Measurements from ENCODE around the gene COL8A2. TPM values are rescaled to one million over a fixed set of nuclear protein-coding genes. Genes with fewer than 3 reads are reported as not detected.

The COL8A2 gene
- total RNA-seq, 1 experiment from 2014 or later = 2.3 TPM

- TF ChIP-seq ZSCAN18 (CRISPR knock-in tag; IDR thresholded peaks at IDR 0.05) (no peak), ATF6 (CRISPR knock-in tag; IDR thresholded peaks at IDR 0.05) (no peak), ZNF232 (CRISPR knock-in tag; IDR thresholded peaks at IDR 0.05) (no peak), STAT6 (CRISPR knock-in tag; conservative IDR thresholded peaks at IDR 0.05; ENCODE audit: low read depth) (no peak), RORB (CRISPR knock-in tag; IDR thresholded peaks at IDR 0.05) (no peak)
Observed at GRCh38 chr1:36091698-36092097, 33.3 kb downstream of the COL8A2 start (continued).

GRCh38 chr1:36091141-36091540 lies 33.9 kb downstream of the COL8A2 start:
- CTCF ChIA-PET = no interaction called here
- H3K4me3 Mint-ChIP-seq = no peak overlapping the region
- POLR2A ChIA-PET = no interaction called here

GRCh38 chr1:36089393-36090121 lies 35.5 kb downstream of the COL8A2 start:
- peaks cover 13% of the 10 kb centered on the region for H3K4me1 Mint-ChIP-seq
- H3K36me3 Mint-ChIP-seq = peaks cover 26% of the 10 kb centered on the region
- H3K27ac Mint-ChIP-seq = peak overlapping the region; percentile 92
- DNase-seq (ENCODE audit: low spot score) = peak; percentile 27
- CTCF ChIA-PET = interaction anchor here (0.8 kb wide), 1 partner anchor 29 kb away, joined by 3 read pairs; no protein-coding TSS in a partner anchor
- peak; percentile 10 for ATAC-seq
- no peaks in the 10 kb centered on the region for H3K9me3 Mint-ChIP-seq
- H3K27me3 Mint-ChIP-seq (ENCODE audit: low read depth) = peaks cover 2% of the 10 kb centered on the region
- peak overlapping the region; percentile 91 for H3K4me3 Mint-ChIP-seq
- POLR2A ChIA-PET = no interaction called here
- no peak for TF ChIP-seq ARID4B (CRISPR knock-in tag; IDR thresholded peaks at IDR 0.05; ENCODE audit: borderline replicate concordance)
- TF ChIP-seq ELF4 (CRISPR knock-in tag; IDR thresholded peaks at IDR 0.05; ENCODE audit: low read depth) = no peak
- no peak for TF ChIP-seq PREB (CRISPR knock-in tag; IDR thresholded peaks at IDR 0.05; ENCODE audit: borderline replicate concordance)
- no peak for TF ChIP-seq ZNF138 (CRISPR knock-in tag; conservative IDR thresholded peaks at IDR 0.05)
- no peak for TF ChIP-seq ZNF416 (CRISPR knock-in tag; IDR thresholded peaks at IDR 0.05)

More at GRCh38 chr1:36091141-36091540, 33.9 kb downstream of the COL8A2 start:
- peaks cover 26% of the 10 kb centered on the region for H3K36me3 Mint-ChIP-seq
- no peaks in the 10 kb centered on the region for H3K9me3 Mint-ChIP-seq
- no peak for ATAC-seq
- no peaks in the 10 kb centered on the region; the same call in 1 of the 2 replicates for H3K27me3 Mint-ChIP-seq (ENCODE audit: low read depth)
- DNase-seq (ENCODE audit: low spot score) = peak; percentile 3
- H3K27ac Mint-ChIP-seq = no peak overlapping the region
- peaks cover 13% of the 10 kb centered on the region for H3K4me1 Mint-ChIP-seq
- TF ChIP-seq NFE2L1 (CRISPR knock-in tag; IDR thresholded peaks at IDR 0.05) (no peak), RELA (CRISPR knock-in tag; IDR thresholded peaks at IDR 0.05; ENCODE audit: borderline replicate concordance) (no peak), GTF2I (CRISPR knock-in tag; conservative IDR thresholded peaks at IDR 0.05) (no peak), JUN (CRISPR knock-in tag; IDR thresholded peaks at IDR 0.05) (no peak), ETV6 (CRISPR knock-in tag; IDR thresholded peaks at IDR 0.05) (no peak), NFYB (CRISPR knock-in tag; conservative IDR thresholded peaks at IDR 0.05; ENCODE audit: low read depth) (no peak), NR2C2 (CRISPR knock-in tag; IDR thresholded peaks at IDR 0.05) (no peak), FOXP1 (CRISPR knock-in tag; IDR thresholded peaks at IDR 0.05; ENCODE audit: borderline replicate concordance) (no peak), TP53 (CRISPR knock-in tag; IDR thresholded peaks at IDR 0.05) (no peak), JAZF1 (CRISPR knock-in tag; IDR thresholded peaks at IDR 0.05) (no peak), ATF2 (CRISPR knock-in tag; IDR thresholded peaks at IDR 0.05; ENCODE audit: borderline replicate concordance, low read depth) (no peak), RORB (CRISPR knock-in tag; IDR thresholded peaks at IDR 0.05) (no peak)
